NCI-H1694 treated with DMSO at 0.1 percent for 48 hours (cell line): ENCODE results near the gene PLCB1.
A peak's percentile ranks its signal among the peaks of the same experiment; 100 is the strongest.
"Not testable (repeated sequence)": the region's sequence is repeated elsewhere in the genome, so short reads cannot be mapped to it uniquely, and the experiment has no call there.

ENCODE experiments used
- DNase-seq: peaks from one replicate; lab custom pipeline; 2025; lab: John Stamatoyannopoulos, UW

PLCB1 gene

DNA sequence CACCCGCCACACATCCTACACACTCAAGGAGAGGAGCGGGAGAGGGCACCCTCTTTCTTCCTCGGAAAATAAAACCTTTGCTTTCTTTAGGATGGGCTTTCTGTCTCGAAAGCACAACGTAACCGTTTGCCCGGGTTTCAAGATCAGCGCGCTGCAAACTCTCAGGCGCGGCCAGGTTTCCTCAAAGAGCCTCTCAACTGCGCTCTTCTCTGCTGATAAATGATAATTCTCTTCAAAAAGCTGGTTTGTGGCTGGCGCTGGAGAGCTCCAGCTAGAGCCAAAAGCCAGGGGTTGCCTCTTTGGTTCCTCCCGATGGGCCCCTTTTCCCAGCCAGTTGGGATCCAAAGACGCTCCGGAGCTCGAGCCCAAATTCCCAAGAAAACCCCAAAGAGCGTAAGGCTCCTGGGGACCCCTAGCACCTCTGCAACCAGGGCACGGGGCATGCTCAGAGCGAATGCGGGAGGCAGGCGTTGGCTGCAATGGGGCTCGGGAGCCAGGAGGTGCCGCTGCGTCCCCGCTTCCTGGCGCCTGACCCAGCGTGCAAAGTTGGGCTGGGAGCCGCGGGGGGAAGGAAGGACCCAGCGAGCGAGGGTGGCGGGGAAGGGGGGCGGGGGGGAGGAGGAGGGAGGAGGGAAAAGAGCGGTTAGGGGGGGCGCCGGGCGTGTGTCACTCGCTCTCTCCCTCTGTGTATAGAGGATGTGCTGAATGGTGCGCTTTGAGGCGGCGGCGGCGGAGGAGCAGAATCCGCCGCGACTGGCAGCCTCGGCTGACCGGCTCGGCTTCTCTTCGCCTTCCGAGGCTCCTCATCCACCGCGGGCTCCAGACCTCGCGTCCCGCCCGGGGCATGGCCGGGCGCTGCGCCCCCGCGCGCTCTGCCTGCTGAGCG is at the start of gene PLCB1:
PLCB1 (plus strand) TSS at position 669 of the 886 bp plus-strand sequence. CDS start 386 bp downstream, outside the sequence.
- DNase-seq: peak; percentile 57

DNA sequence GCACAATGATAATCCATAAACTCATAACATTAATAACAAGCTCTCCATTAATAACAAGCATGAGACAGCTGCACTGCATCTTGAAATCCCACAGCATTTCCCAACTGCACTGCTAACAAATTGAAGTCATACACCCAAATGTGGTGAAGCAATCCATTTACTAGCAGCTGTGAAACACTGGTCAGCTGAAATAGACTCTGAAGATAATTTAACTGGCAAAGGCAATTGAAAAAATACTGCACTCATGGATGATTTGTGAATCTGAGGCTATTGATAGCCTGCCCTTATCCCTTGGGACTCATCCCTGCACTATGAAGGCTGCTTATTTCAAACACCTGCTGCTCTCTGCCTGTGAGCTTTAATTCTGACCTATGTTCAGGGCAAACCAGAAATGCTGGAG is 49.1 kb upstream of the PLCB1 start:
- no peak for DNase-seq

DNA sequence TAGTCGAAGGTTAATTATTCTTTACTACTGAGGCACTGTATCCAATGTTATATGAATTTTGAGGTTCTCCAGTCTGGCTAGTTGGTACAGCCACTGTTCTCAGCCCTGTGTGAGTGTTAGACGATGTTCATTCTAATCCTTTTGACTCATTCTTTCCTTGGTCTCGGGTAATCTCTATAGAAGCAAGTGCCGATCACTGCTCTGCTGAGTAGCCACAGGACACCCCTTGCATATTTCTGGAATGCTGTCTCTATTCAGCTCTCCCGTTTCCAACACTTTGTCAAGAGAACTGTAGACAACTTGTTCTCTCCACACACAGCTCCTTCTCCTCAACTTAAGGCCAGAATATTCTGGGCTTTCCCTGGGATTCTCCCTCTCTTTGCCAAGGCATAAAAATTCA is 42.4 kb upstream of the PLCB1 start:
- DNase-seq: no peak

DNA sequence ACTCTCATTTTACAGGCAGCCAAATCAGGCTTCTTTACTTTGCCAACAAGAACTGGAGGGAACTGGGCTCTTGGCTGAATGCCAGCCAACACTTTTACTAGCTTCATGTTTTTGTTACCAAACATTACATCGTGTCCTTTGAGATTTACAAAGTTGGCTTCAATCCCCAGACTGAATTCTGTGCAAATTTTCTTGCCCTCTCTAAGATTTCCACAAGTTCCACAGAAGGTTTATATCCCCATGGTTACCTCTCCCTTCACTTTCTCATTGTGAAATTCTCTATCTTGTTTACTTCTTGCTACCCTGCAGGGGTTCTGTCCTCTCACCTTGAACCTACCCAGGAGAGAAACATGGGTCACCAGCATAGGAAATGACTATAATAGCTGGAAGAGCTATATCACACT is 37.6 kb upstream of the PLCB1 start:
- DNase-seq: no peak

DNA sequence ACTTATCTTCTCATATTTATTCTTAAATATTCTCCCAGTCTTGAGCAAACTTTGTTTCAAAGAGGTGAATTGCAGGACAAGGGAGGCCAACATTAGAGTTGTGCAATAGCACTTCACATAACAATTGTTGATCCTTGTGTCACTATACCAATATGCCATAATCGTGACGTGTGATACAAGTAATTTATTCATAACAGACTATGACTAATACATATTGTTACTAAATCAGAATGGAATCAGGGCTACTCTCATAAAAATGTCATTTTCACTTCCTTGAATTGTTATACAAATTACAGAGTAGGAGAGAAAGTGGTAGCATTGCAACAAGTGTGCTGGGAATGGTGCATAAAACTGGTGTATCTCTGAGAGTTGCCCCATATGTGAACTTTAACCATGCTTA is 37.2 kb upstream of the PLCB1 start:
- DNase-seq: no peak

DNA sequence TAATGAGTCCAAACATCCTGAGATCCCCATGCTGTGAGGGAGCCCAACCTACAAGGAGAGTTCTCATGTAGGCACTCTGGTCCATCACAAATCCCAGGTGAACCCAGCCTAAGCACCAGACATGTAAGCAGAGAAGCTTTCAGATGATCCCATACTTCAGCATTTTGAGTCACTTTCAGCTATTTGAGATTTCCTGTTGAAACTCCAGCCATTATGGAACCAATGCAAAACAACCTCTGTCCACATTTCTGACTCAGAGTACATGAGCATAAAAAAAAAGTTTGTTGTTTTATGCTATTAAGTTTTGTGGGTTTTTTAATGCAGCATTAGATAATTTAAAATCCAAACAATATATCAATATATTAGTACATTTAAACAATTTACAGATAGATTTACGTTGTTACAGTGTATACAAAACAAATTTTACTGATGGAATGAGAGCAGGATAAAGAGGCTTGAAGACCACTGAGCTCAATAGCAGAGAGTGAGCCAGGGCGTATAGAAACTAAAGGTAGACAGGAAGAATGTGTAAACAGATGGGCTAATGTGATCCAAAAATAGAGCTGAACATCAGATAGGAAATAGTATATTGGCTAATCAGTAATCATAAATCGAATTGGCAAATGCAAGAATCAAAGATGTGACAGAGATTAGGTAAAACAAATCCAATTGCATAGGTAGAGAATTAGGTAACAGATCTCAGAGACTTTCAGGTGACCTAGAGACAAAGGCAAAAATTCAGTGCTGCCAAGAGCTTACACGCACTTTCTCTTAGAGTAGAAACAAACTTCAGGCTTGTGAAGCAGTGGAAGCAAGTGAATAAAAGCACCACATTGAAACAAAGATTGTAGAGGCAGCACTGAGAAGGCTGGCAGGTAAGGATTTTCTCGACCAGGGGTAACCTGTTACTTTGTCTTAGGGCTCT is 36.2 kb upstream of the PLCB1 start:
- no peak for DNase-seq

DNA sequence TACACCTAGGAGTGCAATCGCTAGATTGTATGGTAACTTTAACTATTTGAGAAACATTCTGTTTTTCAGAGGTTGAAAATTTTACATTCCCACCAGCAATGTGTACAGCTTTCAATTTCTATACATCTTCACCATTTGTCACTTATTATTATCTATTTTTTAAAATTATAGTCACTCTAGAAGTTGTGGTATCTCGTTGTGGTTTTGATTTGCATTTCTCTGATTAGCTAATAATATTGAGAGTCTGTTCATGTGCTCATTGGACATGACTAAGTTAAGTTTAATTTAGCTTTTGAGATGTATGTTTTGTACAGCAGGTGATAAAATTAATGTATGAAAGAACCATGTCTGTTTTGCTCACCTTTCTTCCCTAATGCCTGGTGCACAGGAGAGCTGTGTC is 34.8 kb upstream of the PLCB1 start:
- no peak for DNase-seq

DNA sequence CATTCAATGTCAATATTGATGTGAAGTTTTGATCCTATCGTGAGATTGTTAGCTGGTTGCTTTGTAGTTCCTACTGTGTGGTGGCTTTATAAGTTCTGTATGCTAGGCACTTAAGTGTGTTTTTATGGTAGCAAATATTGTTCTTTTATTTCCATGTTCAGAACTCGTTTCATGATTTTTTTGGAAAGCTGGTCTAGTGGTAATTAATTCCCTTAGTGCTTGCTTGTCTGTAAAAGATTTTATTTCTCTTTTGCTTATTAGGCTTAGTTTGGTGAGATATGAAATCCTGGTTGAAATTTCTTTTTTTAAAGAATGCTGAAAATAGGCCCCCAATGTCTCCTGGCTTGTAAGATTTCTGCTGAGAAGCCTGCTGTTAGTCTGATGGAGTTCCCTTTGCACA is 27.8 kb upstream of the PLCB1 start:
- DNase-seq: no peak

DNA sequence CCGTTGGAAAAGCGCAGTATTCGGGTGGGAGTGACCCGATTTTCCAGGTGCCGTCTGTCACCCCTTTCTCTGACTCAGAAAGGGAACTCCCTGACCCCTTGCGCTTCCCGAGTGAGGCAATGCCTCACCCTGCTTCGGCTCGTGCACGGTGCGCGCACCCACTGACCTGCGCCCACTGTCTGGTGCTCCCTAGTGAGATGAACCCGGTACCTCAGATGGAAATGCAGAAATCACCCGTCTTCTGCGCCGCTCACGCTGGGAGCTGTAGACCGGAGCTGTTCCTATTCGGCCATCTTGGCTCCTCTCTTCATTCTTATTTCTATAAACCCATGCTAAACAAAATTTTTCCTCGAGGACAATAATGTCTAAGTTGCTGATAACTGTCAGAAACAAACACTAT is 17.5 kb upstream of the PLCB1 start:
- not testable (repeated sequence) for DNase-seq

DNA sequence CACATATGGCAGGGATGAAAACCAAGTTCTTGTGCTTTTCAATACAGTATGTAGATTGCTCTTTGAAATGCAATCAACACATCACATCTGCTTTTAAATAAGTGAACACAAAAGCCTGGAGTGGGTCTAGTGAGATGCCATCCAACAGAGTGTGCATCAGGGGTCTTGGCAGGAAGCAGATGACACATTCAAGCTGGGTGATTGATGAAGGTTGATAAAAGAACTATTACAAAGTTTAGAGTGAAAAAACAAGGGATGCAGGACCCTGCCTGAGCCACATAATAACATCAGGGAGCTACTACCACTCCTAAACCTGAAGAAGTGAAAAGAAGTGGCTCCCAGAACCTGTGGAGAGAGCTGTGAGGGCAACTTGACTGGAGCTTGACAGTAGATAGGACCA is 16.6 kb upstream of the PLCB1 start:
- DNase-seq: no peak

DNA sequence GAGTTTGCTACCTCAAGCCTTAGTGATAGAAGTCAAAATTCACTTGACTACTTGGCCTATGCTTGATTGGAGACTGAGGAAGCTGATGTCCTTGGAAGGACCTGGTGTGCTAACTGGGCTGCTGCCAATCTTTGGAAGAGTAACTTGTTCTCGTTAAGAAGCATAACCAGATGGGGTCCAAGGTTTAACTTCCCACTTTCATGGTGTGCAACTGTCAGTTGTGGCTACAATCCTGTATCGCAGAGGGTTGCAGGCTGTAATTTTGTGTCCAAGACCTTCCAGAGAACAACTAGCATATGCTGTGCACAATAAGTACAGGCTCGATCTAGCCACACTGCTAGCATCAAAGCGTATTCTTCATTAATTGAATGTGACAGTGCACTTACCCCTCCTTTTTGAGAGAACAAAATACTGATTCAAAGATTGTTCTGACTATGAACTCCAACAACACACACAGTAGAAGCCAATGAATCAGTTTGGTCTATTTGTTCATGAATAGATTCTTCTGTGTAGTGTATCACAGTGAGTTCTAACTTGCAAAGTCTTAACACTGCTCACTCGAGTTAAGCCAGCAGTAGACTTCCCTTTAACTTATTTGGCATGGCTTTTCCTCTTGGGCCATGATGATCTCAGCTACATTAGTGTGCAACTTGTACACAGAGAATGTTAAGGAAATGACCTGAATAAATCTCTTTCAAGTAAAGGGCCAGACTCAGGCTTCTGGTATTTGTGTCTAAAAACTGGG is 15.8 kb upstream of the PLCB1 start:
- no peak for DNase-seq

DNA sequence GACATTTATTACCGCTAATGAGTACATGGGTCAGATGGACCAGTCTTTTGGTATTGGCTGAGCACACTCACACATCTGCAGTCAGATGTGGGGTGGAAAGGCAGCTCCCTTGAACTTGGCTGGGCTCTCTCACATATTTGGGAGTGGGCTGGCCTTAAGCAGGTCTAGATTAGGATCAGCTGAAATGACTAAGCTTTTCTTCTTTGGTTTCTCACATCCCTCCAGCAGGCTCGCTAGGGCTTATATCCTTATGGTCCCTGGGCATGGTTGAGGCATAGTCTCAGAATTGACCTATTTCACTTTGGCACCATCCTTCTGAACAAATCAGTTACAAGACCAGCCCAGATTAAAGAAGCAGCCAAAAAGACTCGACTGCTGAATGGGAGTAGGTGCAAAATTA is 14.4 kb upstream of the PLCB1 start:
- no peak for DNase-seq

DNA sequence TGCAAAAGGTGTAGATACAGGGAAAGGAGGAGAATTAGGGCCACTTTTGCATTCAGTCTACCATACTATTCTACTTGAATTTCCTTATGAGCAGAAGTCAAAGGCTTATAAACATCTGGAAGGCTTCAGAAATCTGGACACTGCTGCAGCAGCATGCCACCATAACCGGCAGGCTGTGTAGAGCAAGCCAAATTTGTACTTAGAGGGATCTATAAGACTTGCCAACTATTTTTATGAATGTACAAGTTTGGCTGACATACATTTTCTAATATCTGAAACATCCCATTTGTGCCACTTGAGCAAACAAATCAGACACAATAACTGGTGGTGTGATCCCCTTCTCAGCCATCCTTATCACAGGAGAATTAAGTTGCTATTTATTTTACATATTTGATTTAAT is 14.0 kb upstream of the PLCB1 start:
- DNase-seq: no peak

DNA sequence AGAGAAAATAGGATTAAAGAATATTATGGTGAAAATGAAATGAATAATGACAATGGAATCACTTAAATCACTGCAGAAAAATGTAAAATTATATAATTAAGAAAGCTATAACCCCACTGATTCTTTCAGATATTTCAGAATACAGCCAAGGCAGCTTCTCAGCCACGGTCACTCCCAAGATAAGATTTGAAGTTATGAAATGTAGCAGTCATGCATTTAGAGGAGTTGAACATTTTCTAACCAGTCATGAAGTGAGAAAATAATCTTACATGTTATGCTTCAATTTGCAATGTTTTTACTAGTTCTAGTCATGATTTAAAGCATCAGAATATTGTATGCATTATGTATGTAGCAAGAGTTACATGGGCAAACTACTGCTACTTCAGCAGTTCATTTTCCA is 13.3 kb upstream of the PLCB1 start:
- no peak for DNase-seq

DNA sequence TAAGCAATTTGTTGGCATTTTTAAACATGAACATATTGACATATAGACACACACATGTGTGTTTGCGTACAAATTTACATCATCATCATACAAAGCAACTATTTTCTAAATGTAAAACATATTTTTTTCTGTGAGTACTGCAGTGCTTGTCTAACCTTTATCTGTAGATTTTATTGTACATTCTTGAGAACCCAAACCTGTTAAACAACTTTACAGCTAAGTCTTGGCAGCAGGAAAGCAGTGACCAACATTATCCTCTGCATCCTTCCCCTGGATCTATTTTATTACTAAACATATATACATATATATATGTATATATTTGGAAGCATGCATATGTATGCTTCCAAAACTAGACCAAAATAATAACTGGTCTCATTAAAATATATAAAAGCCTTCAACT is 10.4 kb upstream of the PLCB1 start:
- DNase-seq: no peak

DNA sequence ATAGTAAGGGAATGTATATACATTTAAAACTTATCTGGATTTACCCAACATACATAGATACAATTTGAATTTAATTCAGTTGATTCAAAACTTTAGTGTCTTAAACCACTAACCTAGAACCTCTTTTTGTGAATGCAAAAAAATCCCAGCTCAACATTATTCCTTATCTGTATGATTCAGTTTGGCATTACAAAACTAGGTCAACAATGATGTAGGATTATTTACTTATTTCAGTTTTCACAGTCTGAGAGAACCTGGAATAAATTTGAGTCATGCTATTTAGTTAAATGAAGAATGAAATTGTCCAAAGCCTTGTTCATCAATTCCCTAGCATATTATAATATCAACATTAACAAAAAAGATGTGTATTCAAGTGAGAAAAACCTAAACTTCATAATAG is 7.4 kb upstream of the PLCB1 start:
- no peak for DNase-seq

DNA sequence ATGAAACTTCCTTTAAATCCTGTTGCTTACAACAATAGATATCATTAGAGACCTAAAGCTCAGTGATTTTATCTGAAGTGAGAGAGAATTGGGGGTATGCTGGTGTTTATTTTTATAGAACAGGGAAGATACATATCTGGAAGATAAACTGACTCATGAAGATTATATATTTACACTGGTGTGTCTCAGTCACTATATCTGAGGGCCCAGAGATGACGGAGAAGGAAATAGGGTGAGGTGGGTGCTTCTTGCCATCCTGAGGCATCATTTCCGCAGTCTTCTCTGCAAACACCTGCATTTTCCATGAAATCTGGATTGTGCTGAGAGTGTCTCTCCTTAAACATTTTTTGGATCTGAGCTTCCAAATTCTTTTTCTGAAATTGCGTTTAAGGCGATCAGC is 5.9 kb upstream of the PLCB1 start:
- DNase-seq: no peak

DNA sequence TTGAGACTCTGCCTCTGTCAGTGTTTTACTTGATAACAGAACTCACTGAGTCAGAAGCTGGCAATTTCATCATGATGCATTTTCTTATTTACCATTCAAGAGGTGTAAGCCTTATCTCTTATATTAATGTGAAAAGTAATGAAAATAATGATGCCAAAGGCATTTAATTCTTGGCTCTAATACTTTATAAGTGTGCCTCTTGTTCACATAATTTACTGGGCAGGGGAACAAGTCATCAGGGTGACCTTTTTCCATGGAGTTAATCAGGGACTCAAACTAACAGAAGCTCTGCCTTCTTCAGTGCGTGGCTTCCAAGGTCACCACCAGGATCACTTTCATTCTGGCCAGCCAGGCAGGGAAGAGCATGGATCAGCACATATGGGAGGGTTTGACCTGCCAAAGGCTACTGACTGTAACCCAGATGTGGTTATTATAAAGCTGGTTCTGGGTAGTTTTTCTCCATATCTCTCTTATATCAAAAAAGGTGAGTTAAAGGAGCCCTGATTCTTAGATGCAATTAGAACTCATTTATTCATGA is 5.2 kb upstream of the PLCB1 start:
- no peak for DNase-seq

DNA sequence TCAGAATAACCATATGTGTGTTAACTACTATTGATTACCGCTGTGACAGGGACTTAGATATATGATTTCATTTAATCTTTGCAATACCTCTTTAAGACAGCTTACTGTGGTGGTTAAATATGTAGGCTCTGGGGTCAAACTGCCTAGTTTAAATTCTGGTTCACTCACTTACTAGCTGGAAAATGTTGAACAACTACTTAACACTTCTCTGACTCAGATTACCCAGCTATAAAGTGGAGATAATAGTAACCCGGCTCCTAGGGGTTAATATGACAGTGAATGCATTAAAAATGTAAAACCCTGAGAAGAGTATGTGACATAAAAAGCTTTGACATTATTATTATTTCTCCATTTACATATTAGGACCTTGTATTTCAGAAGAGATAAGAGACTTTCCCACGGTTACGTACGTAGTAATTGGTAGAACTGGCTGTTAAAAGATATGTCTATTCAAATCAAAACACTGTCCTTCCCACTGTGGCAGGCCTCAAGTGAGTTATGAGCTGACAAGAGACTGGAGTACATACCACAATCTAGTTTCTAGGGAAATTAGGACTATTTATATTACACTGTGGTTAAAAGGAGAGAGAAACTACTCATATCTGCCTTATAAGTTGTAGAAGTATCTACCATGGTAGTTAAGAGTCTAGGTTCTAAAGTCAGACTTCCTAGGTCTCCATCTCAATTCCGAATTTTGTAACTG is 4.4 kb upstream of the PLCB1 start:
- DNase-seq: no peak

DNA sequence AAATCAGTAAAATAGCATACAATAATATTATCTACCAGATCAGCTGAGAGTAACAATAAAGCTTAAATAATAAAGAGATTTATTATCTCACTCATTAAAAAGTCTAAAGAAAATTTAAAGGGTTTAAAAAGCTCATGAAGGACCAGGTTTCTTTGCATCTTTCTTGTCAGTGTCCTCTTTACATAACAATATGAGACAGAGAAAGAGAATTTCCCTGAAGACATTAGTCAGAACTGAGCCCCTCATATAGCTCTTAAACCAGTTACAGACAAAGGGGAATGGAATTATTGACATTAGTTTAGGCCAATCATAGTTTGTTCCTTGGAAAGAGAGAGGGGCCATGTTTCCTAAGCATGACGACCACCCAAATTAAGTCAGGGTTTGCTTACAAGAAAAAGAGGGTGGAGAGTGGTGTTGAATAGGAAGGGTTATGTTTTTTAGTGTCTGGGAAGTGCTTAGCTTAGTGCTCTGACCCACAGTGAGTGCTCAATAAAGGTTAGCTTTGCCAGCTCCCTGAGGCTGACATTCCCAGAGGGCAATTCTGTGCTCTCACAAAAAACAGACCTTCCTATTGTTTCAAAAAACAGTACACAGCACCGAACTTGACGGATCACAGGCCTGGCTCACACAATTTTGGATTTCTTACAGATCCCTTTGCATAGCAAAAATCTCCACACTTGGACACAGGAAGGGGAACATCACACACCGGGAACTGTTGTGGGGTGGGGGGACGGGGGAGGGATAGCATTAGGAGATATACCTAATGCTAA is 3.6 kb upstream of the PLCB1 start:
- DNase-seq: no peak
